Activated CD8-positive, alpha-beta memory T cell treated with anti-CD3 and anti-CD28 coated beads, Interleukin-2, amount 50 U/mL, for 24 hours (primary cell): ENCODE results near the gene MGP.

ENCODE experiments used
- DNase-seq: peaks from one replicate; pipeline ENCODE4 v3.0.0-alpha.2; 2020; ENCODE audit errors: extremely low read depth

Gene MGP

GRCh38 chr12:14868916-14869506 is 16.6 kb downstream of the MGP start:
- DNase-seq = no peak

DNA sequence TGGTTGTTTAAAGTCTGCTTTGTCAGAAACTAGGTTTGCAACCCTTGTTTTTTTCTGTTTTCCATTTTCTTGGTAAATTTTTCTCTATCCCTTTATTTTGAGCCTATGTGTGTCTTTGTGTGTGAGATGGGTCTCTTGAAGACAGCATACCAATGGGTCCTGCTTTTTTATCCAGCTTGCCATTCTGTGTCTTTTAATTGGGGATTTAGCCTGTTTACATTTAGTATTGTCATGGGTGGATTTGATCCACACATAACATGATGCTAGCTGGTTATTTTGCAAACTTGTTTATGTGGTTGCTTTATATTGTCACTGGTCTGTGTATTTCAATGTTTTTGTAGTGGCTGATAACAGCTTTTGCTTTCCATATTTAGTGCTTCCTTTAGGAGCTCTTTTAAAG is 25.2 kb downstream of the MGP start:
- DNase-seq = no peak

DNA sequence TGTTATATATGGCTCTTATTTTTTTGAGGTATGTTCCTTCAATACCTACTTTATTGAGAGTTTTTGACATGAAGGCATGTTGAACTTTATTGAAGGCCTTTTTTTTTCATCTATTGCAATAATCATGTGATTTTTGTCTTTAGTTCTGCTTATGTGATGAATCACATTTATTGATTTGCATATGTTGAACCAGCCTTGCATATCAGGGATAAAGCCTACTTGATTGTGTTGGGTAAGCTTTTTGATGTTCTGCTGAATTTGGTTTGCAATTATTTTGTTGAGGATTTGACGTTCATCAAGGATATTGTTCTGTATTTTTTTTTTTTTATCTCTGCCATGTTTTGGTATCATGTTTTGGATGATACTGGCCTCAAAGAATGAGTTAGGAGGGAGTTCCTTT is 27.1 kb downstream of the MGP start:
- DNase-seq = no peak

GRCh38 chr12:14854586-14855183 is 31.0 kb downstream of the MGP start:
- DNase-seq = no peak

DNA sequence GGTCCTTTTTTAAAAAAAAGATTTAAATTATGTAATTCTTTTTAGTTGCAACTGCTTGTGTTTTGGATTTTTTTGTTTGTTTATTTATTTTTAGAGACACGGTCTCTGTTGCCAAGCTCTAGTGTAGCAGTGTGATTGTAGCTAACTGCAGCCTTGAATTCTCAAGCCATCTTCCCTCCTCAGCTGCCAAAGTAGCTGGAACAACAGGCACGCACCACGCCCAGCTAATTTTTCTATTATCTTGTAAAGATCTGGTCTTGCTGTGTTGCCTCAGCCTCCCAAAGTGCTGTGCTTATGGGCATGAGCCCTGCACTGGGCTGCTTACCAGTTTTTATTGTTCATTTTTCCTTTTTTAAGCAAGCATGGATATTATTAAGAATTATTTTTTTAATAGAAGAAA is 31.7 kb downstream of the MGP start:
- no peak for DNase-seq

- no peak for DNase-seq
Observed at GRCh38 chr12:14852880-14853279, 32.8 kb downstream of the MGP start.

- no peak for DNase-seq
Observed at GRCh38 chr12:14850929-14851663, 34.6 kb downstream of the MGP start.

DNA sequence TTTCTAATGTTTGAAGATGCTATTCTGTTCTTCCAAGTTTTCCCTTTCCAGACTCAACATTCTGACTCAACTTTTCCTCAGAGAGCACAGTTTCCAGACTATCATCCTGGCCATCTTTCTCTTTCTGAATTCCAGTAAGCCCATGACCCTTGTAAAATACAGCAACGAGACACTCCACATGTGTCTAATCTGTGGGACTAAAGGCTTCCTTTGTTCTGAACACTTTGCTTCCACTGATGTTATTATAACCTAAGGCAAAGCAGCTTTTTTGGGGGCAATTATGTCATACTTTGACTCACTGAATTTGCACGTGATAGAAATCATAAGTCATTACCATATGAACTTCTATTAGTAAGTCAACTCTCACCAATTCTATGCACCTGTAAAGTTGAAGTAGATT is 36.0 kb downstream of the MGP start:
- DNase-seq = no peak

DNA sequence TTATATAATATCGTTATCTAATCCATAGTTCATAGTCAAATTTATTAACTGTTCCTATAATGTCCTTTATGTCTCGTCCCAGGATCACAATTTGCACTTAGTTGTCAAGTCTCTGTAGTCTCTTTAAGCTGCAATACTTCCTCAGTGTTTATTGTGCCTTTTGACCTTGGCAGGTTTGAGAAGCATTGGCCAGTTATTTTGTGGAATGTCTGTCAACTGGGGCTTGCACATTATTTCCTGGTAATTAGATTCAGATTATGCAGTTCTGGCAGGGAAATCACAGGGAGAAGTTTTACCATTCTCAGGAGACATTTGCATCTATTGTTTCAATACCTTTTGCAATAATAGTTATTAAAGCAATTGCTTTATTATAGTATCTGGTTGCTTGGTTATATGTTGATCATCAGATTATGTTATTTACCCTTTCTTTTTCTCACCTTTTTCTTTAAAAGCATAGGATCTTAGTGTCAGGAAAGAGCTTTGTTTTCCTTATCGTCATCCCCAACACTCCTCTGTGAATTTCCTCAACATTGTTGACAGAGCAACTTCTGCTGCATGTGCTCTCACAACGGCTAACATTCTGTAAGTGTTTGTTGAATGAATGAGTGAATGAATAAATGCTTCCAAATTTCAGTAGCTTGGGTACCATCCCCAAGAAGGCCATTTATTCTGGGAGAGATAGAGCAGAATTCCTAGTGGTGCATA is 38.6 kb downstream of the MGP start:
- DNase-seq = no peak

DNA sequence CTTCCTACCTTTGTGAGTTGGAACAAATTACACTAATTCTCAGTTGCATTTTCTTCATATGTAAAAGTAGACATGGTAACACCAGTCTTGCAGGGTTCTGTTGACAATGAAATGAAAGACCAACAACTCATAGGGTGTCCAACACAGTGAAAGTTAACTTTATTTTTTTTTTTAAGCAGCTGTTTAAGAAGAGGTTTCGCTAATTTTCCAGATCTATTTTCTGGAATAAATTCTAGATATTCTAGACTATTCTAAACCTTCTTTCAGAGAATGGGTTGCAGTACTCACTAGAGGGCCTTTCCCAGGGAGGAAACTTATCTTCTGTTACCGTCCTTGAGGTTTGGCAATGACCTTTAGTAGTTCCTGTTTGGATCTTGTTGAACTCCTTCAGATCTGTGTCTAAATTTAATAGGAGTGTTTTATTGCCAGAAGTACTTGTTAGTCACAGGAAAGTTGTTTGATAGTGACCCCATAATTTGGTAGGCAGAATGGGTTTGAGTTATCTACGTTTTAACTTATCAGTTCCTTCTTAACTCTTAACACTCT is 39.5 kb downstream of the MGP start:
- no peak for DNase-seq

DNA sequence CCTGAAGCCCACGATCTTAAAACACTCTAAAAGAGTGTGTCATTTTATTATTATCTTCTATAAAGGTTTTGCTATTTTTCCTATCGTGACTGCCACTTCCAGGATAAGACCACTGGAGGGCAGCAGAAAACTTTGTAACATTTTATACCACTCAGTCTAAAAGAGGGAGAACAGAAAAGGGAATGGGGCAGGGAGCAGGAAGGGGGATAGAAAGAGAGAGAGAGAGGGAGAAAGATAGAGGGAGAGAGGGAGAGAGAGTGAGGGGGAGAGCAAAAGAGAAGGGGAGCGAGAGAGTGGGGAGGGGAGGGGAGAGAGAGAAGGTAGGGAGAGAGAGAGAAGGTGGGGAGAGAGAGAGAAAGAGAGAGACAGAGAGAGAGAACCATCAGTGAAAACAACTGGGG is 40.3 kb downstream of the MGP start:
- no peak for DNase-seq

DNA sequence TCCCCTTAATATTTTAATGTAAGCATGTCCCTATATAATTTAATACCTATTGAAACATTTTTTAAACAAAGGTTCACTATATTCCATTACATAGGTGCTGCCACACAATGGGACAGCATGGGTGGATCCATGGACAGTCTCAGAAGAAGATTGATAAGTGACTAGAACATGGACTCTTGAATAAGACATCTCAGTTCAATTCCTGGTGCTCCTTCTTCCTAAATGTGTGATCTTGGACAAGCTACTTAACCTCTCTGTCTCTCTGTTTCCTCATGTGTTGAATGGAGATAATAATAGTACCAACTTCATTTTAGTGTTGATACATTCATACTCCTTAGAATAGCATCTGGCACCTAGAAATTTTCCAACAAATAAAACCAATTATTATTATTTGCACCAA is 41.3 kb downstream of the MGP start:
- no peak for DNase-seq

DNA sequence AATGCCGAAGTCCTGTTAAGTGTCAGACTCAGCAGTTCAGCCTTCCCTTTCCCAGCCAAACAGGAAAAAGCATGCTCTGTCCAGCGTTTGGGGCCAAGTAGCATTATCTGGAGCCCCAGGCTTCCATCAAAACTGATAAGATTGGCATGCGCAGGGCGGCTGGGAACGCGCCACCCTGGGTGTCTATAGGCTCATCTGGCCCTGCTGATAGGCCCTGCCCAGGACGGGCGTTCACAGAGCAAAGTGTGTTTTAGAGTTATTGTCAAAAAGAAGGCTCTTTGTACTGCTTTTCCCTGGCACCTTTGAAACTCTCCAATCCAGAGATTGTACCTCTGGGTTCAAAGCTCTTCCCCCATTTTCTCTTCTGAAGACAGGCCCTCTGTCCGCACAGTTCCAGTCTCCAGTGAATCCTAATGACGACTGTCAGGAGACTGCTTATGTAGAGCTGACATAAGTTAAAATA is 42.2 kb downstream of the MGP start, which contains the start of gene ART4:
Gene ART4 (minus strand): TSS at position 102 of the 463 bp plus-strand sequence. CDS start 413 bp downstream, outside the sequence.
- DNase-seq = no peak

GRCh38 chr12:14842315-14842714 is 43.3 kb downstream of the MGP start:
- DNase-seq = no peak

GRCh38 chr12:14841761-14842160 is 43.9 kb downstream of the MGP start:
- DNase-seq = no peak

DNA sequence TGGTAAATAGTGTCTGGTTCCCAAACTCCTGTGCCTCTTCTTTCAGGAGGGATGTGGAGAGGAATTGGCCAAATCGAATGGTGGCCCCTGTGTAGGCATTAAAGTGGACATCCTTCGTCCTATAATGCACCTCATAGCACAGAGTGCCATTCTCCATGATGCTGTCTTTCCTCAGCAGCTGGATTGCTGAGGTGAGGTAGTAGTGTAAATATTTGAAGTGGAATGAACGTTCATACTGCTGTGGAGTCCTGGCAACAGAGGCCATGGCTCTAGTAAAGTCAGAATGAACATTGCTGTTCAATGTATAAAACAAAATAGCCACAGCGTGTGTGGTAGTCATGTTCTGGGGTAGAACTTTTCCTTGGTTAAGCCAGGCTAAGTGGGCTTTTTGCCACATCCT is 45.0 kb downstream of the MGP start:
- DNase-seq = no peak

DNA sequence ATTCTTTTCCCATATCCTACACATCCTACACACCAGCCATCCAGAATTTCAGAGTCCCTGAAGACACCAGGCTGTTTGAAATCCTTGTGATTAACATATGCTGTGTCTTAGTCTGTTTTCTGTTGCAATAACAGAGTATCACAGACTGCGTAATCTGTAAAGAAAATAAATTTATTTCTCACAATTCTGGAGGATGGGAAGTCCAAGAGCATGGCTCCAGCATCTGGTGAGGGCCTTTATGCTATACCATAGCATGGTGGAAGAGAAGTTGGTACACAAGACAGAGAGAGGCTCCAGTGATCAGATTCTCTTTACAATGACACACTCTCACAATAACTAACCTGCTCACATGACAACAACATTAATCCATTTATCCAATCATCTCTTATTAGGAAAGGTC is 46.4 kb downstream of the MGP start:
- no peak for DNase-seq

GRCh38 chr12:14836336-14837210 is 49.1 kb downstream of the MGP start:
- DNase-seq = no peak

GRCh38 chr12:14834509-14834908 is 51.1 kb downstream of the MGP start:
- no peak for DNase-seq

DNA sequence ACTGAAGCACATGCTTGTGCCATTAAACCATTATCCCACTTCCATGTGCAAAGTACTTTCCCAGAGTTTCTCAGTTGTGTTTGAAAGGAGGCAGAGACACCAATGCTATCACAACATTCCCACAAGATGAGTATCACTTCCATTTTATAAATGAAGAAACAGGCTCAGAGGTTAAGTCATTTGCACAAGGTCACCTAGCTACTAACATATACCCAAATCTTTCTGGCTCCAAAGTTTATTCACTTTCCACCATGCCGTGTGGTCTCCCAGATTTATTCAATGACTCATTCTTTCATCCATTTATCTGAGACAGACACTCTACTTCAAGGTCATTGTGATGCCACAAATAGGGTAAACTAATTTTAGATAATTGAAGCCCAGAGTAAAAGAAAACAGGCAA is 51.7 kb downstream of the MGP start:
- no peak for DNase-seq

DNA sequence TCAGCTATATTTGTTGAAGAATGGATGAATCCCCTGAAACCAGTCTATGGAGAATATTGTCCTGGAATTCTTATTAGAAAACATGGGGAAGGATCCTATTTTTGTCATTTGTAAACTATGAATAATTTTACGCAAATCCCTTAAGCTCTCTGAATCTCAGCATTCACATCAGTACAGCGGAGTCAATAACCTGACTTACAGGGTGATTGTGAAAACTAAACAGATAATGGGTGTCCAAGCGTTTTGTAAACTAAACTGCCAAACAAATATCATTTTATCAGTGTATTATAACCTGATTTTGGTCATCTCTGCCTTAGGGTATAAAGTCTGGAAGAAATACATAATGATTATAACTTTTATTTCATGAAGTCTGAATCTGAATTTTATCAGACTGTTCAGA is 52.3 kb downstream of the MGP start:
- DNase-seq = no peak
